HG02973 (cell line): ENCODE data around the gene ZBTB8B.
"Not testable (repeated sequence)": the region's sequence is repeated elsewhere in the genome, so short reads cannot be mapped to it uniquely, and the experiment has no call there.

Experiments used
- ATAC-seq: cut with Tn5 transposase; IDR thresholded peaks from one replicate; pipeline ENCODE4 v1.9.1; 2021; ENCODE audit warnings: moderate library complexity; ENCODE audit not compliant: unreplicated experiment

The ZBTB8B gene

GRCh38 chr1:32468791-32469190 is 3.9 kb downstream of the ZBTB8B start:
- ATAC-seq: no peak

- no peak for ATAC-seq
Observed at GRCh38 chr1:32470431-32470830, 5.6 kb downstream of the ZBTB8B start.

- ATAC-seq: no peak
Observed at GRCh38 chr1:32470991-32471694, 6.3 kb downstream of the ZBTB8B start.

GRCh38 chr1:32471695-32472362 is 7.0 kb downstream of the ZBTB8B start:
- ATAC-seq: no peak

GRCh38 chr1:32472966-32473365 is 8.1 kb downstream of the ZBTB8B start:
- ATAC-seq: not testable (repeated sequence)

GRCh38 chr1:32474954-32475353 is 10.1 kb downstream of the ZBTB8B start:
- no peak for ATAC-seq

- no peak for ATAC-seq
Observed at GRCh38 chr1:32480003-32480402, 15.1 kb downstream of the ZBTB8B start.

GRCh38 chr1:32480761-32481160 is 15.9 kb downstream of the ZBTB8B start:
- ATAC-seq: no peak

- not testable (repeated sequence) for ATAC-seq
Observed at GRCh38 chr1:32481788-32482187, 16.9 kb downstream of the ZBTB8B start.

- ATAC-seq: no peak
Observed at GRCh38 chr1:32485554-32486255, 20.8 kb downstream of the ZBTB8B start.

- ATAC-seq: no peak
Observed at GRCh38 chr1:32486463-32487113, 21.7 kb downstream of the ZBTB8B start.

- no peak for ATAC-seq
Observed at GRCh38 chr1:32487182-32487581, 22.3 kb downstream of the ZBTB8B start.

GRCh38 chr1:32489774-32490454 is 25.0 kb downstream of the ZBTB8B start:
- ATAC-seq: no peak

GRCh38 chr1:32491386-32491785 is 26.5 kb downstream of the ZBTB8B start:
- no peak for ATAC-seq

GRCh38 chr1:32494196-32494595 is 29.3 kb downstream of the ZBTB8B start:
- ATAC-seq: no peak

- no peak for ATAC-seq
Observed at GRCh38 chr1:32494711-32495337, 30.0 kb downstream of the ZBTB8B start.

- no peak for ATAC-seq
Observed at GRCh38 chr1:32496127-32496526, 31.3 kb downstream of the ZBTB8B start.

GRCh38 chr1:32498751-32499150 is 33.9 kb downstream of the ZBTB8B start:
- no peak for ATAC-seq

GRCh38 chr1:32500387-32501209 is 35.7 kb downstream of the ZBTB8B start:
- peak; percentile 50 for ATAC-seq

- no peak for ATAC-seq
Observed at GRCh38 chr1:32501865-32502264, 37.0 kb downstream of the ZBTB8B start.
